SK-N-MC (cell line): ENCODE results near the gene TMLHE.
"Not testable (repeated sequence)": the region's sequence is repeated elsewhere in the genome, so short reads cannot be mapped to it uniquely, and the experiment has no call there.

ENCODE experiments used
- EZH2 ChIP-seq: fragments of 200-600 bp; sonication (generic); IDR thresholded peaks from one replicate; pipeline ENCODE4 v1.6.1; 2017; ENCODE audit warnings: antibody characterized with exemption
- FOXP2 ChIP-seq: optimal IDR thresholded peaks from 2 replicates; pipeline ENCODE3; 2011; ENCODE audit warnings: mild to moderate bottlenecking, moderate library complexity; ENCODE audit not compliant: insufficient read depth; ENCODE audit errors: extremely low read length, control extremely low read depth
- POLR2AphosphoS5 ChIP-seq: IDR thresholded peaks from 2 replicates; pipeline ENCODE4 v1.6.1; 2012; ENCODE audit warnings: mild to moderate bottlenecking, low read depth, low read length, borderline replicate concordance

DNA sequence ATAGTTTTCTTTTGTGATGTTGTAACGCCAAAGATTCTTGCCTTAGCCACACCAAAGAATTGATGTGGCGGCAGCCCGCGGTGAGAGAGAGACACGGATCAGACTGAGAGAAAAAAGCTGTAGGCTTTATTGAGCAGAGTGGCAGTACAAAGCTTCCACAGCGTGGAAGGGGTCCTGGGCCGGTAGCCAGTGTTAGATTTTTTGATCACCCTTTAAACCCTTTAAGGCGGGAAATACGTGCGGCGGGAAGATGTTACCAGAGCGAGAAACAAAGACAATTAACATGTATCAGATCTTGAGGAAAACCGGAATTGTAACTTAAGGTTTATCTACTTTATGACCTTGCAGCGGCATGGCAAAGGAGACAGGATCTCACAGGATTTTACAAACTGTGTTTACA lies 28.6 kb upstream of the TMLHE start:
- TF ChIP-seq POLR2AphosphoS5, EZH2, FOXP2: not testable (repeated sequence)
